ENCODE data around the gene ELFN1. TPM values are rescaled to one million over a fixed set of nuclear protein-coding genes. Genes with fewer than 3 reads are reported as not detected.

ELFN1 gene
- total RNA-seq, 4 donors from 2014 or later: 0.51 to 6.7 (median 3.6) TPM

DNA sequence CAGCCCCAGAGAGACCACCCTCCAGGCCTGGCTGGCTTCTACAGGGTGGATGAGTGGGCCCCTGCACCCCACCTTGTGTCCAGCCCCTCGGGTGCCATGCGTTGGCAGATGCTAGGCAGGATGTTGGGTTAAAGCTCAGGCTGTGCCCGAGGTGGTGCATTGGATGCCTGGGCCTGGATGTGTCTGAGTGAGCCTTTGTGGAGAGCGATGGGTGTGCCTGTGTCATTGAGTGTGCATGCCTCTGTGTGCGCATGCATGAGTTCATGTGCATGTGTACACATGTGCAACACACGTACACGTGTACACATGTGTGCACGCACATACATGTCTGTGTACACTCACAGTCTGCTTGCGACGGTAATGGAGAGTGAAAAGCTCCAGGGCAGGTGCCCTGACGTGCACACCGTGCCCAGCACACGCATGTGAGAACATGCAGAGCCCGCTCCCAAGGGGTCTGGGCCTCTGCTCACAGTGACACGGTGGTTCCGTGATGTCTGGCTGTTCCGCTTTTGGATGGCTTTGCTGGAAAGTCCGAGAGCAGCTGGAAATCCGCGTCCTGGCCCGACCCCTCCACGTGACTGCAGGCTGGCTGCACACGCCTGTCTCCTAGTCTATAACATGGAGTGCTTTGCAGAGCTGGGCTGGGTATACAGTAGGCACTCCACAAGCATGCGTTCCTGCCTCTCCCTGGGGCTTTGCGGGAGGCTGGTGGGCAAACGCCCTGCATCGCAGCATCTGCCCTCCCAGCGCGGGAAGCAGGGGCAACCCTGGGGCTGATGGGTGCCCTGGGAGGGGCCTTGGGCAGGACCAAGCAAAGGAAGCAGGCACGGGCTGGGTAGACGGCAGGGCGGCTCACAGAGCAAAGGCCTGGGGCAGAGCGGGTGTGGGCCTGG, 36.9 kb downstream of the ELFN1 start:
- no peak overlapping the region for H3K4me3 ChIP-seq
- H3K27me3 ChIP-seq: no peaks in the 10 kb centered on the region
- H3K27ac ChIP-seq: no peak overlapping the region
- intact Hi-C loops (cut with DNase I; ENCODE audit: low total_unique reads): no loop called here
- H3K4me1 ChIP-seq: no peaks in the 10 kb centered on the region
- H3K9me3 ChIP-seq: peaks cover 0 to 11% of the 10 kb centered on the region in 2 donors
- no peak for DNase-seq
- H3K36me3 ChIP-seq: no peaks in the 10 kb centered on the region
- TF ChIP-seq, protein P1, sequence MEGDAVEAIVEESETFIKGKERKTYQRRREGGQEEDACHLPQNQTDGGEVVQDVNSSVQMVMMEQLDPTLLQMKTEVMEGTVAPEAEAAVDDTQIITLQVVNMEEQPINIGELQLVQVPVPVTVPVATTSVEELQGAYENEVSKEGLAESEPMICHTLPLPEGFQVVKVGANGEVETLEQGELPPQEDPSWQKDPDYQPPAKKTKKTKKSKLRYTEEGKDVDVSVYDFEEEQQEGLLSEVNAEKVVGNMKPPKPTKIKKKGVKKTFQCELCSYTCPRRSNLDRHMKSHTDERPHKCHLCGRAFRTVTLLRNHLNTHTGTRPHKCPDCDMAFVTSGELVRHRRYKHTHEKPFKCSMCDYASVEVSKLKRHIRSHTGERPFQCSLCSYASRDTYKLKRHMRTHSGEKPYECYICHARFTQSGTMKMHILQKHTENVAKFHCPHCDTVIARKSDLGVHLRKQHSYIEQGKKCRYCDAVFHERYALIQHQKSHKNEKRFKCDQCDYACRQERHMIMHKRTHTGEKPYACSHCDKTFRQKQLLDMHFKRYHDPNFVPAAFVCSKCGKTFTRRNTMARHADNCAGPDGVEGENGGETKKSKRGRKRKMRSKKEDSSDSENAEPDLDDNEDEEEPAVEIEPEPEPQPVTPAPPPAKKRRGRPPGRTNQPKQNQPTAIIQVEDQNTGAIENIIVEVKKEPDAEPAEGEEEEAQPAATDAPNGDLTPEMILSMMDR (IDR thresholded peaks at IDR 0.05): no peak
- TF ChIP-seq POLR2A (IDR thresholded peaks at IDR 0.05): no peak

DNA sequence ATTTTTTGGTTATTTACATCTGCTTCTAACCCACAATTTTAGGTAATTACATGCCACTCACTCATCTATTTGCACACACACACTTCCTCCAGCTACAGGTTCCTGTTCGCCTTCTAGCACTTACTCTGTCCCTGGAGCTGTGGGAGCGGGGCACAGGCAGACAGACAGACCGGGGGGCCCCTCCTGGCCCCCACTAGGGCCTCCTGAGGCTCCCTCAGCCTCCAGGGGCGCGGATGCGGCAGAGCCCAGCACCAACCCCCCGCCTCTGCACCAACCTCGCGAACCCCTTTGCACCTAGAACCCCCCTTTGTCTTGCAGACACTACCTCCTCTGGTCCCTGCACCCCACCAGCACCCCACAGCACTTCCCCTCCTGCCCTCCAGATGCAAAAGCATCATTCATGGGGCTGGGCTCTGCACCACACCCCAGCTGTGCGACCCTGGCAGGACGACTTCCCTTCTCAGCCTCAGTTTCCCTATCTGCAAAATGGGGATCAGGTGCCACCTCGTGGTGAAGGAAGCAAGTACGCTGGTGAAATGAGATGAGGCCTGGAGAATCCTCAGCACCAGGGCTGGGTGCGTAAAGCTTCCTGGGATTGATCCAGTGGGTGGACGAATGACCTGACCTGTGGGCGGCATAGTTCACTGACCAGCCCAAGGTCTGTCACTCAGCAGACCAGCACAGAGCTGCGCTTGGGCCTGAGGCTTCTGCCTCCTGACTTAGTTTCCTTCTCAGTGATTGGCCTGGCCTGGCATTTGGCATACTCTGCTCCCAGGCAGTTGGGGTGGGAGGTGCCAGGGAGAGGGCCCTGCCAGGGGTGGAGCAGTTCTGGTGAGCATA, 37.9 kb downstream of the ELFN1 start:
- Histone ChIP-seq H3K9me3 (peaks cover 0 to 6% of the 10 kb centered on the region in 2 donors), H3K27ac (no peak overlapping the region), H3K4me1 (no peaks in the 10 kb centered on the region), H3K27me3 (no peaks in the 10 kb centered on the region), H3K4me3 (no peak overlapping the region), H3K36me3 (no peaks in the 10 kb centered on the region)
- intact Hi-C loops (cut with DNase I; ENCODE audit: low total_unique reads): no loop called here
- TF ChIP-seq POLR2A (IDR thresholded peaks at IDR 0.05): no peak
- TF ChIP-seq, protein P1 (IDR thresholded peaks at IDR 0.05): no peak
- DNase-seq: no peak

DNA sequence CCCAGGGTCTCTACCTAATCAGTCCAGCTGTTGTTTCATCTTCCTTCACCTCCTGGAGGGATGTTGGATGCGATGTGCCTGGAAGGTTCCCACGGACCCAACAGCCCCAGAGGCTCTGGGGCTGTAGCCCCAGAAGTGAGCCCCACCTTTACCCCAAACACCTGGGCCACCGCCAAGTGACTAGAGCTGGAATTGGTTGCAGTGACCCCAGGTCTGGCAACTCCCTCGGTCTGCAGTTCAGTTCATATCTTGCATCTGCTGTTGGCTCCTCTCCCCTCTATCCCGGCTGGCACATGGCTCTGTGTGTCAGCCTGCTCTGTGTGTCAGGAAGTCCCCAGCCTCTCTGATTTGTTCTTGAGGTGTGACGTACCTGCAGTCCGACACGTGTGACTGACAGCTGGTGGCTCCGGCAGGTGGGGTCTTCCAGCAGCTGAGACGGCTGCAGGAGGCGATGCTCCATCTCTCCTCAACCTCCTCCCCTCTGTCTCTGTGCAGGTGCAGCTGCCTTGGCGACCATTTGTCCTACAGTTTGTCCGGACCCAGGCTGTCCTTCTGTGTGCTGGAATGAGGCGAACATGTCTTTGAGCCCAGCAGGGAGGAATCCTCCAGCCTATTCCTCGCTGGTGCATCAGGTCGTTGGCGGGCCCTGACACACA, 38.6 kb downstream of the ELFN1 start:
- Histone ChIP-seq H3K9me3 (peaks cover 0 to 6% of the 10 kb centered on the region in 2 donors), H3K27ac (no peak overlapping the region), H3K4me1 (no peaks in the 10 kb centered on the region), H3K4me3 (no peak overlapping the region), H3K36me3 (no peaks in the 10 kb centered on the region), H3K27me3 (no peaks in the 10 kb centered on the region)
- intact Hi-C loops (cut with DNase I; ENCODE audit: low total_unique reads): no loop called here
- DNase-seq: no peak
- no peak for TF ChIP-seq POLR2A (IDR thresholded peaks at IDR 0.05)
- TF ChIP-seq, protein P1 (IDR thresholded peaks at IDR 0.05): no peak

DNA sequence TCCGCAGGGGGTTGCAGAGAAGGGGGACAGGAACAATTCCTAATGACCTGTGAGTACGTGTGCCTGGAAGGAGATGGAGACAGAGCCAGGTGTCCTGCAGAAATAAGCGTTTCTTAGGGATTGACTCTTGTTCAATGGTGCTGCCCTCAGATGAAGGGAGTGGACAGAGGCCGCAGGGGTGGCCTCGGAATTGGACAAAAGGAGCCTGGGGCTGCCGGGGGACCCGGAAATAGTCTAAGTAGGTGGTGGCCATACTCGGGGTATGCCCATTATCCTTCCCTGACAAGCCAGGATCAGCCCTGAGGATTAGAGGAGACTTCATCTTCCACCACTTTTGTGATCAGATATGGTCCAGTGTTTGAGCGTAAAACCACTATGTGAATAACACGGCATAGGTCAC, 39.2 kb downstream of the ELFN1 start:
- H3K27ac ChIP-seq: no peak overlapping the region
- H3K4me3 ChIP-seq: no peak overlapping the region
- H3K36me3 ChIP-seq: no peaks in the 10 kb centered on the region
- H3K4me1 ChIP-seq: no peaks in the 10 kb centered on the region
- intact Hi-C loops (cut with DNase I; ENCODE audit: low total_unique reads): no loop called here
- no peak for DNase-seq
- TF ChIP-seq POLR2A (IDR thresholded peaks at IDR 0.05): no peak
- TF ChIP-seq, protein P1 (IDR thresholded peaks at IDR 0.05): no peak
- H3K9me3 ChIP-seq: peaks cover 0 to 6% of the 10 kb centered on the region in 2 donors
- H3K27me3 ChIP-seq: no peaks in the 10 kb centered on the region

Data from uterus (tissue), 4 donors.